ENCODE data around the gene ARL15.
"Not testable (repeated sequence)": the region's sequence is repeated elsewhere in the genome, so short reads cannot be mapped to it uniquely, and the experiment has no call there.

Gene ARL15

GRCh38 chr5:54084696-54085095, 225.7 kb downstream of the ARL15 start:
- no peak for DNase-seq

DNA sequence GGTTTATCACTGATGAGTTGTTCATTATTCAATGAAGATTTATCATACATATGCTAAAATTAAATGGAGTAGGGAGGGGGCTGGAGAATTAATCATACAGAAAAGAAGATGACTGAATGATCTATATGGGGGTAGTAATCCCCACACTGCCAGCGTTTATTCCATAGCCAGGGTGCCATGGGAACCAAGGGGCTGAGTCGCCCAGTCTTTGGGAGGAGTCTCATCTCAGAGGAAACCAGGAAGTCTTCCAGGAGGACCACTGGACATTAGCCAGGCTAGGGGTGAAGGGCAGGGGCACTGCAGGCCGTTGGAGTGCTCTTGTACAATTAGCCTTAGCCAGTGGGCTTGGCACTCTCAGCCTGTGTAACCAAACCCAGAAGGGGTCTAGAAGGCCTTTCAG, 226.5 kb downstream of the ARL15 start:
- DNase-seq, result no peak

GRCh38 chr5:54083245-54083644, 227.1 kb downstream of the ARL15 start:
- DNase-seq, result no peak

DNA sequence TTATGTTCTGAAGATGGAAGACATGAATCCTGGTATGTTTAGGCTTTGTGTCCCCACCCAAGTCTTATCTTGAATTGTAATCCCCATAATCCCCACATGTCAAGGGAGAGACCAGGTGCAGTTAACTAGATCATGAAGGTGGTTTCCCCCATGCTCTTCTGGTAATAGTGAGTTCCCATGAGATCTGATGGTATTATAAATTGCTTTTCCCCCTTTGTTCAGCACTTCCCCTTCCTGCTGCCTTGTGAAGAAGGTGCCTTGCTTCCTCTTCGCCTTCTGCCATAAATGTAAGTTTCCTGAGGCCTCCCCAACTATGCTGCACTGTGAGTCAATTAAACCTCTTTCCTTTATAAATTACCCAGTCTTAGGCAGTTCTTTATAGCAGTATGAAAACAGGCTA, 229.0 kb downstream of the ARL15 start:
- DNase-seq, result no peak

DNA sequence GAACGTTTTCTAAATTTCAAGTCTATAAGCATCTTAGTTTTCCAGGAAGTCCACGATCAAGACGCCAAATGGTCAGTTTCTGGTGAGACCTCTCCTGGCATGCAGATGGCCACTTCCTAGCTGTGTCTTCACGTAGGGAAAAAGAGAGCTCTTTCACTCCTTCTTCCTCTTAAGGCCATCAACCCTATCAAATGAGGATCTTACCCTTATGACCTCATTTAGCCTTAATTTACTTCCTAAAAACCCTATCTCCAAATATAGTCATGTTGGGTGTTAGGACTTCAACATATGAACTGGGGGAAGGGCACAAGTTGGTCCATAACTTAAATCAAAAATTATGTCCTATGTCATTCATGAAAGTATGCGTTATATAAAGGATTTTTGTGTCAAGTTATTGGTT, 229.5 kb downstream of the ARL15 start:
- DNase-seq, result no peak

- no peak for DNase-seq
Observed at GRCh38 chr5:54073735-54074134, 236.6 kb downstream of the ARL15 start.

- peak; percentile 51 for DNase-seq
Observed at GRCh38 chr5:54073131-54073530, 237.2 kb downstream of the ARL15 start.

- no peak for DNase-seq
Observed at GRCh38 chr5:54066433-54066832, 243.9 kb downstream of the ARL15 start.

DNA sequence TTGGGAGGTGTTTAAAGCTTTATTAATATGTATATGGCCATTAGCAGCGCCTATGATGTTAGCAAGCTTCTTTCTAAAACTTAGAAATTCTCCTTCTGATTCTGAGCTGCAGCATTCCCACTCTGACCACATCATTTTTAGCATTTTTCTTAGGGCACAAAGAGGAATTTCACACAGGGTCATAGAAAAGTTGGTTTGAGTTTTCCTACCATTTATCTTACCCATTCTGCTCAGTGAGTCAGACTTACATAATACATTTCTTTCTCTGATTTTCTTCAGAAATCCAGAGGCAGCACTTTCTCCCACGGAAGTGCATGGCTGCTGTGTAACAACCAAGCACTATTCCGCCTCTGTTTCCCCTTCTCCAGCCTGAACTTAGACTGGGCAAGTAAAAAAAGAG, 246.6 kb downstream of the ARL15 start:
- no peak for DNase-seq

DNA sequence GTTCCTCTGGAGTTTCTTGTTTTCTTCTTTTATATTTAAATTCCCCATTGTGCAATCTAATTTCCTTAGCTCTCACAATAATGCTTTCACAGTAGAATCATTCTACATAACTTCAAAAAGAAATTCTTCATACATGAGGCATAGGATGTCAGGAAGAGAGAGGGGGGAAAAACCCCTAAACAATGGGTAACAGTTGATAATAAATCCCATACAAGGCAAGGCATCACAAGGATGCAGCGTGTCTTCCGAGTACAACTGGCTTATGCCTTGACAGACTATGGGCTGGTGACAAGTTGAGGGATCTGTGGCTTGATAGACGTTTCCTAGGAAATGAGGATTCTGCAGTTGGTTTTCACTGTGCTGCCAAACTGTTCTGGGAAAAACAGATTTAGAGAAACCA, 247.4 kb downstream of the ARL15 start:
- no peak for DNase-seq

GRCh38 chr5:54060919-54061318, 249.5 kb downstream of the ARL15 start:
- DNase-seq, result not testable (repeated sequence)

DNA sequence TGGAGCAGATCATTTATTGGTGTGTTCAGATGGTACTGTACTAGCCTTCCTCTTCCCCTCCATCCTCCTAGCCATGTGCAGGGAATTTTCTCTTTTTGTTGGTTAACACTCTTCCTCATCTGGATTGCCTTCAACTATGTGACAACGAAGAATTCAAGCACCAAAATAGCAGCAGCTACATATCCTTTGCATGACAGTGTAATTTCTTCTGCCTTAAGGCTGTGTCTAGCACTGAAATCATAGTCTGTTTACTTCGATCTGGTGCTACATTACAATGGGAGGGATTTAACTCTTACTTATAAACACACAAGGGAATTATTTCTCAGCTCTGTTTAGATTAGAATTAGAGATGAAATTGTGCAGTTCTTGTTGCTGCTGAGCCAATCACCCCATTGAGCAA, 260.4 kb downstream of the ARL15 start:
- no peak for DNase-seq

DNA sequence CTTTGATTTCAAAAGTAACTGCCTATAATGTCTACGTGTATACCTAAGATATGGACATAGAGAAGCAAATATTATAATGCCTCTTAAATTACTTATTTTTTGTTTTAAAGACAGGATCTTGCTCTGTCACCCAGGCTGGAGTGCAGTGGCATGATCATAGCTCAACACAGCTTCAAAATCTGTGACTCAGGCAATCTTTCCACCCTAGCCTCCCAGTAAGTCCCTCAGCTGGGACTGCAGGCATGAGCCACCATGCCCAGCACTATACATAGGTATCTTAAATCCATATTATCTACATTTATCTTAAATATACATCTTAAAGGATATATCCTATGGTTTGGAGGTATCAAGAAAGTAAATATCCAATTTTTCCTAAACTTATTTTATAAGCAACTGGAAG, 261.2 kb downstream of the ARL15 start:
- no peak for DNase-seq

DNA sequence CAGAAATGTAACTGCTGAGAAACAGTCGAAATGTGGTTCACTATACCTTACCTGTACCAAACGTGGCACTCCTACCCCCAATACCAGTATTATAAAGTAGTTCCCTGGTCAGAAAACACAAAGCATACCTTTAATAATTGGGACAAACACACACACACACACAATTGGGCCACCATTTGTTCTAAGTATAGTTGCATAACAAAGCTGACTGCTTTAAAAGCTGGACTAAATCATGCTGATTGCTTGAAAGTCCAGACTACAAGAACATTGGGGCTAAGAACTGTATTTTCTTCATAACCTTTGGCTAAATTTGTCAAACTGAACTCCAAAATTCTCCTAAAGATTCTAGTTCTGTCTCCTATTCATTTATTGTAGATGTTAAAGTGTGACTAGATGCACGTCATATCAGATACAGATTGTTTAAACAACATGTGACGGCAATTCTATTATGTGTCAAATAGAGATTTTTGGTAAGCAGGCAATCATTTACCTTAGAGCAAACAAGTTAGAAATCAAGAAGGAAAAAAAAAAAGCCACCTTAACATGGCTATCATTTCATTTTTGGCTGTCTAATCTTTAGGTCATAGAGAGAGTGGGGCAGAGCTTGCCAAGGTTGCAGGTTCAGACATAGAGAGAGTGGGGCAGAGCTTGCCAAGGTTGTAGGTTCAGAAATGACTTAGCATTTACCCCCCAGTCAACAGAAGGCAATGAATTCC, 265.1 kb downstream of the ARL15 start:
- DNase-seq, result no peak

GRCh38 chr5:54044276-54044675, 266.1 kb downstream of the ARL15 start:
- DNase-seq, result not testable (repeated sequence)

GRCh38 chr5:54040804-54041203, 269.6 kb downstream of the ARL15 start:
- DNase-seq, result no peak

- no peak for DNase-seq
Observed at GRCh38 chr5:54040018-54040417, 270.4 kb downstream of the ARL15 start.

DNA sequence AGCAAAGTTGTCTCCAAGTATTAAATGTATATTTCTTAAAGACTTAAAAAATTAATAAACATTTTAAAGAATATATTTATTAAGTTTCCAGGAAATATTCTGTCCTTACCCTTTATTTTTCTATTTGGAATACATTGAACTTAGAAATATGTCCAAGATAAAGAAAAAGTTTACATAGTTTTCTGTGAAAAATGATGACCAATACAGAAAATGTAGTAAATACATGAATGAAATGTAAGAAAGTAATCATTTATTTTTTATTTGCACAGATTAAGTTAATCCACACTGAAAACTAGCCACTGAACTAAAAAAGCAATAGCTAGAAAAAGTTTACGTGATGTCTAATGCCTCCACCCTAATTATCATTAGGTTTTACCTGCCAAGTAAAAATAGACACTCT, 273.2 kb downstream of the ARL15 start:
- DNase-seq, result no peak

DNA sequence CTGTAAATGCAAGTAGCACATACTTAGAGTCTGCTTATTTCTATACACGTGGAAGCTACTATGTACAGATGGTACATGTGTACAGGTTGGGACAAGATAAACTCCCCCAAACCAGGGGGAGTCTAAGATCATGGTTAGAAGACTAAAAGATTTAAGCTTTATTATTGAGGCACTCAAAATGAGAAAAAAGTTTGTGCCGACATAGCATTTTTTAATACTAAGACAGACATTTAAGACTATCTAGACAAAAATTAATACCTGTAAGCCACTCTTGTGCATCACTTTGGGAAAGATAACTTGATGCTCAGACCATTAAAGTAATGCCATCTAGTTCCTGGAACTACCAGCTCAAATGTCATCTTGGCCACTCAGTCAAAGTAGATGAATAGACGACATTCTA, 279.4 kb downstream of the ARL15 start:
- DNase-seq, result no peak

DNA sequence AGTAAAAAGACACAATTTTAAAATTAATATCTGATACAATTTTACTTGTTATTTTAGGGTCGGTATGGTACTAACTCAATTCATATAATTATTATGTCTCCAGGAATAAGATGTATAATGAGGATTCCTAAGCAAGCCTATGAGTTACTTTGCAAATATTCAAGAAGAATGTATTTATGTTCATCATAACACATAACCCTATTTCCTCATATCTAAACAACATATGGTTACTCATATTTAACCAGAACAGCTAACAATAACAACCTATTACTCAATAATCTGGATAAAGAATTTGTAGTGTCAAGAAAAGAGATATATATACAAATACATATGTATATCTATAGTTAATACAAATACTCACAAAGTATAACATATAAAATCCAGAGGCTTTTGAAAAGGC, 285.9 kb downstream of the ARL15 start:
- no peak for DNase-seq

GRCh38 chr5:54022223-54022622, 288.1 kb downstream of the ARL15 start:
- DNase-seq, result no peak

DNA sequence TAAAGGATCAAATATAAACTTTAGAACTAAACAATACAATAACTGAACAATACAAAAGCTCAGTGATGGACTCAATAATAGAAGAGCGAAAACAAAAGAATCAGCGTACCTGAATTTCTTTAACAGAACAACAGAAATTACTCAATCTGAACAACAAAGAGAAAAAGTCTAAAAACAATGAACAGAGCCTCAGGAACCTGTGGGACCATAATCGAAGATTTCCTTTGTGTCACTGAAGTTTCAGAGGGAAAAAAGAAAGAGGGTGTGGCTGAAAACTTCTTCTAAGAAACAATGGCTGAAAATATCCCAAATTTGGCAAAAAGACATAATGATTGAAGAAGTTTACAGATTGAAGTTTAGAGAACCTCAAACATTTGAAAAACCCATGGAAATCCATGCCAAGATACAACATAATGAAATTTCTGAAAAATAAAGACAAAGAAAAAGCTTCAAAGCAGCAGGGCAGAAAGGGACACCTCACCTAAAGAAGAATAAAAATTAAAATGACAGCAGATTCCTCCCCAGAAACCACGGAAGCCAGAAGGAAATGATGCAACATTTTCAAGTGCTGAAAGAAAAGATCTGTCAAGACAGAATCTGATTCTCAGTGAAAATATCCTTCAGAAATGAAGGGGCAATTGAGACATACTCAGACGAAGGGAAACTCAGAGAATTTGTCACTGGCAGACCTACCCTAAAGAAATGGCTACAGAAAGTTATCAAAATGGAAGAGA, 288.8 kb downstream of the ARL15 start:
- no peak for DNase-seq

GRCh38 chr5:54018438-54018837, 291.9 kb downstream of the ARL15 start:
- DNase-seq, result no peak

DNA sequence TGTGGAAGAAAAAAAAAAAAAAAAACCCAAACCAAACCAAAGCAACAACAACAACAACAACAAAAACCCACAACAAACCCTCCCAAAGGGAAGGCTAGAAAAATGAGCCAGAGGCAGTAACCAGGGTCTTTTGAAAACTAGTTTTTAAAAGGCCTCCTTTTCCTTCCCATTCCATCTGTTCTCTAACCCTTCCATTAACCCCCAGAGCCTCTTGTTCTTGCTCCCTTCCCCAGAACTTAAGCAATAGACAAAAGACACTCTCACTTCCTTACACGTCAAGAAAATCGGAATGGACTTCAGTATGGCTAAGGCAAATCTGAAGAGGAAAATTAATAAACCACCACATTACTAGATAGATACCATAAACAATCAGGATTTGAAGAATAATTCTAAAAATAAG, 292.8 kb downstream of the ARL15 start:
- no peak for DNase-seq
